HG03342 (cell line): ENCODE measurements around the gene EPHA2.
"Not testable (repeated sequence)": the region's sequence is repeated elsewhere in the genome, so short reads cannot be mapped to it uniquely, and the experiment has no call there.

Experiments used
- ATAC-seq: cut with Tn5 transposase; IDR thresholded peaks from one replicate; pipeline ENCODE4 v1.9.1; 2021; ENCODE audit warnings: mild to moderate bottlenecking, moderate library complexity; ENCODE audit not compliant: unreplicated experiment

EPHA2 gene

DNA sequence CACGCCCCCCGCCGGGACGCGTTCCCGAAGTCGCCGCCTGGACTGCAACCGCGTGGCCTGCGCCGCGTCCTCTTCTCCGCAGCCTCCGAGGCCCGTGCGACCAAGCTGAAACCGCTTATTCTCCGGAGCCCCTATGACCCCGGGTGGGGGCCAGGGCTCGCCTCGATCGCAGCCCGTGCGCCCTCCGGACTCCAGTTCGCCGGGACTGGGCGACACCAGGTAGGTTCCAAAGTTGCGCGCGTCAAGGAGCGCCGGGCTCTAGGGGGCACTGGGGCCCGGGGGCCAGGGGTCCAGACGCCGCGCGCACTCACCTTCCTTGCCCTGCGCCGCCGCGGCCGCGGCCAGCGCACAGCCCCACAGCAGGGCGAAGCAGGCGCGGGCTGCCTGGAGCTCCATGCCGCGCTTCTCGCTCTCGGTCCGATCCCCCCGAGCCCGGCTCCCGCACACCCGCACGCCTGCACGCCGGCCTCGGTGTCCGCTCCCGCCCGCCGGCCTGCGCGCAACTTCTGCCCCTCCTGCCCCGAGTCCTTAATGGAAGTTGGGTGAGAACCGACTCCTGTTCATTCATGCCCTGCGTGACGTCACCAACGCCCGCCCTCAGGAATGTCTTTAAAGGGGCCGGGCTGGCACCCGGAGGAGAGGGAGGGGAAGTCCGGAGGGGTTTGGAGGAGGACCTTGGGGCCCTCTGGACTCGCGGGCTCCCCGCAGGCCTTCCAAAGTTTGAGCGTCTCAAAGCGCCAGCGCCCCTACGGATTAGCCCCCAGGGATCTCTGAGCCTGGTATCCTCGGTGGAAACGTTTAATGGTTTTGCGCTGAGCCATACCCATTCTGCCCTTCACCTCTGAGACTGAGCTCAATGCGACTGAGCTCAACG lies at the start of gene EPHA2:
Gene EPHA2, minus strand, starts transcription at position 533 of the 874 bp plus-strand sequence. Its CDS starts 137 bp downstream, at position 396.
- ATAC-seq: no peak

DNA sequence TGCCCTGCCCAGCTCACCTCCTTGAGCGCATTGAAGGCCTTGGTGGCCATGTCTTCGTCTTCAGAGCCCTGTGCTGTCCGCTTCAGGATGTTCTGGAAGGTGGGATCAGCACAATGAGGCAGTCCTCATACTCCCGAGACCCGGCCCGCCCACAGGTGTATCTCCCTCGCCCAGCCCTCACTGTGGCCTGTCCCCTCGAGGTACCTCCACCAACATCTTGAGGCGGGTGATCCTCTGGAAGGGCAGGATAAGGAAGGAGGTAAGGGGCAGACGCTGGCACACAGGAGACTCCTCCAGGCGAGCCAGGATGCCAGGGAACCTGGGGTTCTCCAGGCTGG lies 49.4 kb upstream of the EPHA2 start:
- ATAC-seq: no peak

DNA sequence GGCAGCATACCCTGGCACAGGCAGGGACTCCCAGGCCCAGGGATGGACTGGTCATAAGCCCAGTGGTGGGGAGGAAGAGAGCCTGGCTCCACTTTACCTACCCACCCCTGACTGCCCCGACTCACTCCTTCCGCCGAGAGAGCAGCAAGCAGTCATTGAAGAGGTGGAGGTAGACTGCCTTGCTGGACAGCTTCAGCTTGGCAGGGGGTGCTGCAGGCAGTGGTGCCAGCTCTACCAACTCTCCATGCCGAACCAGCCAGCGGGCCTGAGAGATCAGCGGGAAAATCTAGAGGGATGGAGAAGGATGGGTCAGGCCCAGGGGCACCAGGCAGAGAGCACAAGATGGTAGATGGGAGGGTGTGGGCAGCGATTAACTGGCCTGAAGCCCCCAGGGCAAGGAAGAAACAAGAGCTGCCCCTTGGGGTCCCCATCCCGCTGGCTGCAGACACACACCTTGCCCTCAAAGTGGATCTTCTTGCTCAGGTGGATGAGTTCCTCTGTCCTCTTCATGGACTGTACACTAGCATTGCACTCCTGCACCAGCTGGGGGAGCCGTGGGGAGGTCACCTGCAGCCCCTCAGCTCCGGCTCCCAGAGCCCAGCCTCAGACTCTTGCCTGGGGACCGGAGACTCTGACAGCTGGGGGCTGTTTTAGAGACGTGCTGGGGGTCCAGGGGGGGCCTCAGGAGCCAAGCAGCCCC lies 48.9 kb upstream of the EPHA2 start:
- ATAC-seq: no peak

DNA sequence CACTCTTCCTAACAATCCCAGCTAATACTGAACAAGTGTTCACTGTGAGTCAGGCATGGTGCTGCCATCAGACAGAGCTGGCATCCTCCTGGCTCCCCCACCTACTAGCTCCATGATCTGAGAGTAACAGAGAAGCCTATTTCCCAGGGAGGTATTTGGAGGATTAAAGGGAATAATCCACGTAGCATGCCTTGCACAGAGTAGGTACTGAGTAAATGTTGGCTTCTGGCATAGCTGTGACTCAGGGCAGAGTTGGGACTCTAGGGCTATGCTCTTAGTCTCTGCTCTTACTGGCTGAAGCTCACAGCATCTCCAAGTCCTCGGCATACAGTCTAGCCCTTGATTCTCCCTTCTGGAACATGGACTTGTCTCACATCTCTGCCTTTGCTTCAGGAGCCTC lies 48.3 kb upstream of the EPHA2 start:
- ATAC-seq: no peak

DNA sequence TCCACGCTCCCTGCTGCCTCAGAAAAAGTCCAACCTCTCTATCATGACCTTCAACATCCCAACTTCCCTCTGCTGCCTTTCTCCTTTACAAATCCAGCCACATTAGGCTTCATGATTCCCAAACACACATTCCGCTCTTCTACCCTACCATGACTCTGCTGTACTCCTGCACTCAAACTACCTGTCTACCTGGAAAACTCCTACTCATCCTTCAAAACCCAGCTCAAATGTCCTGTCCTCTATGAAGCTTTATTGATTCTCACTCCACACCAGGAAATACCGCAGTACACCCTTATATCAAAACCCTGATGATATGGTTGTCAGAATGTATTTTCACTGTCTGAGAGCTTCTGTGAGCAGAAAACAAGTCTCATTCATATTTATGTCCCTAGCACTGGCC lies 47.7 kb upstream of the EPHA2 start:
- ATAC-seq: no peak

DNA sequence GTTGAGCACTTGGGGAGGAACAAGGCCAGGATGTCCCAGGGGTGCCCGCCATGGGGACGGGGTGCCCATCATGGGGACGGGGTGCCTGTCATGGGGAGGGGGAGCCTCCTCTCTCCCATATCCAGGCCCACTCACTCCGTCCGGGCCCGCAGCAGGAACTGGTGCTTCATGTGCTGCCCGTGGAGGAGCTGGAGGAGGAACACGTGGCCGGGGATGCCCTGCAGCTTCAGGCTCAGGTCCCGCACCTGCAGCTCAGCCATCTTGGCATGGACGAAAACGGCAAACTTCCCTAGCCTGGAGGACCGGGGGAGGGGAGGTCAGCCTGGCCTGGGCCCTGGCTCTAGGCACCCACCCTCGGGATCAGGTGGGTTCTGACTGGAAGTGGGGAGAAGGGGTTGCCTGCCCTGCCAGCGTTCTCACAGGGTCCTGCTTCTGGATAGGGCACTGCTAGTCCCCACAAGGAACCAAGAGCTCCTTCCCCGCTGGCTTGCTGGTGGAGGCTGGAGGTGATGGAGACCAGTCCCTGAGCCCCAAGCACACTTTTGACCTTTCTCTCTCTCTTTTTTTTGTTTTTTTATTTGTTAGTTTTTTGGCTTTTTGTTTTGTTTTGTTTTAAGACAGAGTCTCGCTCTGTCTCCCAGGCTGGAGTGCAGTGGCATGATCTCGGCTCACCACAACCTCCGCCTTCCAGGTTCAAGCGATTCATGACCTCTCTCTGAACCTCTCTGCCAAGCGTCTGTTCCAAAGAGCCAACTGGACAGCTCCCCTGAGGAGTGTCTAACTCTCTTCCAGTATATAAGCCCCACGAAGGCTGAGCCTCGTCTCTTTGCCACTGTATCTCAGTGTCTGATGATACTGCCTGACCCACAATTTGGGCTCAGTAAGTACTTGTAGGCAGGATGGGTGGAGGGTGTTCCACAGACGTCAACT lies 46.7 kb upstream of the EPHA2 start:
- ATAC-seq: no peak

DNA sequence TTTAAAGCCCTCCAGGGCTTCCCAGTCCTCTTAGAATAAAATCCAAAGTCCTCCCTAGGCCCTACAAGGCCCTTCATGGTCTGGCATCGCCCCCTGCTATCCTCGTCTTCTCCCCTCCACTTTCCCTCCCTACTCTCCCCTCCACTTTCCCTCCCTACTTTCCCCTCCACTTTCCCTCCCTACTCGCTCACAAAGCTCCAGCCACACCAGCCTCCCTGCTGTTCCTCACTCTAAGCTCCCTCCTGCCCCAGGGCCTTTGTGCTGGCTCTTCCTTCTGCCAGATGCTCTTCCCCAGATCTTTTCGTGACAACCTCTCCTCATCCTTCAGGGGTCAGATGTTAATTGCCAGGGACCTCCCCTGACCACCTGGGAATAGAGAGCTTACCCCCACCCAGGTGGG lies 43.8 kb upstream of the EPHA2 start:
- ATAC-seq: no peak

DNA sequence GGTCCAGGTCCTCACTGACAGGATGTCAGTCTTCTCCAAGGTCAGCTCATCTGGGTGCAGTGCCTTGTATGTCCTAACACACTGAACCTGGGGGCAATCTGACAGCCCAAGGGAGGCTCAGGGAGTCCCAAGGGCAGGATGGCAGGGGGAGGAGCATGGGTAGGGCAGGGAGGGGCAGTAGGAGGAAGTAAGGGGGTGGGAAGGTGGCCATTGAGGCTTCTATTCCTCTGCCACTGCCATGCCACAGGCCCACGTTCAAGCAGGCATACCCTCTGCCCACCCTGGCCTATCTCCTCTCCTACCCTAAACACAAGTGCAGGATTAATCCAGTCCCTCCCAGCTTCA lies 43.3 kb upstream of the EPHA2 start:
- no peak for ATAC-seq

DNA sequence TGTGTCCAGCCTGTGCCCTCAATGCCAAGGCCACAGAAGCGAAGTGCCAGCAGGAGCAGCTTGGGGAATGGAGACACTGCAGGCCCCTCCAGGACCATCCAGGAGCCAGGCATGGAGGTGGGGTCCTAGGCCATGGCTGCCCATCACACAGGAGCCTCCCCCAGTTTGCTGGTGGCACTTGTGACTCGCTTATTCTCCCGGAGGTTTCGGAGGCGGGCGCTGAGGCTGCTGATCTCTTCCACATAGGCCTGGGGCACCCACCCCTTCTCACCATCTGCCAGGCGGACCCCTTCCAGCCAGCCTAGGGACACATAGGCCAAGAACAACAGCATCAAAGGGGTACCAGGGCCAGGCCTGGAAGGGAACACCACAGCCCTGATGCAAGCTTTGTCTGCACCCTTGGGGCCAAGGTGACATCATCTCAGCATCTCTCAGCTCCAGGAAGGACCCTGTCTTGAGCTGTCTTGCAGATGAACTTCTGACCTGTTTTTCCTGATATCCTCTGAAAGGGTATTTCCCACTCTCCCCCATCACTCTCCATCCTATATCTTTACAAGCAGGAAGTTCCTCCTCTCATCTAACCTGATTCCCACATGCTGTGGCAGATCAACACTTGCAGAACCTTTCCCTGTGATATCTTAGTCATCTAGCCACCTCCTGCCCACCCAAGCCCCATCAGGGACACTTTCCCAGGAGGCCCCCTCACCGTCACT lies 42.7 kb upstream of the EPHA2 start:
- ATAC-seq: no peak

DNA sequence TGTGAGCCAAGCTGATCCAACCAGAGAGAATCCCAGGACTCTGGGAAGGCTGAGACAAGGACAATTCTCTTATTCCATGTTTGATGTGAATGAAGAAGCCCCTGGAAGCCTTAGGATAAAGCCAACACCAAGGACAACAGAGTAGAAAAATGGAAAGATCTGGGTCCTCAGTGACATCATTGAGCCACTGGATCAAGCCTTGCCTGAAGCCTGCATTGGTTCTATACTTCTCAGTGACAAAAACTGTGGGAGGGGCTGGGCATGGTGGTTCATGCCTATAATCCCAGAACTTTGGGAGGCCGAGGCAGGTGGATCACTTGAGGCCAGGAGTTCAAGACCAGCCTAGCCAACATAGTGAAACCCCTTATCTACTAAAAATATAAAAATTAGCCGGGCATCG lies 41.0 kb upstream of the EPHA2 start:
- no peak for ATAC-seq

DNA sequence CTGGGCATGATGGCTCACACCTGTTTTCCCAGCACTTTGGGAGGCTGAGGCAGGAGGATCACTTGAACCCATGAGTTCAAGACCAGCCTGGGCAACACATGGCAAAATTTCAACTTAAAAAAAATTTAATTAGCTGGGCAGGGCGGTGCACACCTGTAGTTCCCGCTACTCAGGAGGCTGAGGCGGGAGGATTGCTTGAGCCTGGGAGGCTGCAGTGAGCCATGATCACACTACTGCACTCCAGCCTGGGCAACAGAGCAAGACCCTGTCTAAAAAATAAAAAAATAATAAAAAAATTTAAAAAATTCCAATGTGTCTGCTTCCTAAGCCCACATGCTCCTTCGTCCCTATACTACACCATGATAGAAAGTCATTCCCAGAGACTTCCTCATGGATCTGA lies 40.3 kb upstream of the EPHA2 start:
- ATAC-seq: not testable (repeated sequence)

DNA sequence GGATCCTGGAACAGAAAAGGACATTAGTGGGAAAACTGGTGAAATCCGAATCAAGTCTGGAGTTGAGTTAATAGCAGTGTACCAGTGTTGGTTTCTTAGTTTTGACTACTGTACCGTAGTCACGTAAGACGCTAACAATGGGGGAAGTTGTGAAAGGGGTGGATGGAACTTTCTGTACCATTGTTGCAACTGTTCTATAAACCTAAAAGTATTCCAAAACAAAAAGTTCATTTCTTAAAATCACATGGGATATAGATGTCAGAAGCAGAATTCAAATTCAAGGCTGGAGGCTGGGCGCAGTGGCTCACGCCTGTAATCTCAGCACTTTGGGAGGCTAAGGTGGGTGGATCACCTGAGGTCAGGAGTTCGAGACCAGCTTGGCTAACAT lies 39.6 kb upstream of the EPHA2 start:
- ATAC-seq: no peak

DNA sequence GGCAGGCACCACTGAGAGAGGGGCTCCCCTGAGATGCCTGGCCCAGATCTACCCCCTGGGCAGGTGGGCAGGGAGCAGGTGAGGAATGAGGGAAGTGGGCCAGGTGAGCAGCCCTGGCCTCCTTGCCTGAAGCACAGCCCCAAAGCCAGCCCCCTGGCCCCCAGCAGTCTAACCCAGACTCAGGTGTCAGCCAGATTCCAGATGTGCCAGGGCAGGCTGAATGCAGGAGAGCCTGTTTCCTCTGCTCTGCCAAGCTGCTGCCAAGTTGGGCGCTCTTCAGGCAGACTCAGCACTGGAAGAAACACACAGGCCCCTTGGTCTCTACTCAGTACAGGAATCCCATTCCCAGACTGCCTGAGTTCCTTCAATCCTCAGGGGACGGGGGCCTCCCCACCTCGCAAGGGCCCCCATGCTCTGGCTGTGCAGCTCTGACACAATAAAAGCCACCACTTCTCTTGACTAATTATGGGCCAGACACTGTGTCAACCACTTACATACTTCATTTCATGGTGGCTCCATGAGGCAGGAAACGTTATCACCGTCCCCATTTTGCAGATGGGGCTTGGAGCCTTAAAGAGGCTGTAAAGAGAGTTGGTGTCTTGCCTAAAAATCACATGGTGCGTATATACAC lies 36.2 kb upstream of the EPHA2 start:
- no peak for ATAC-seq

DNA sequence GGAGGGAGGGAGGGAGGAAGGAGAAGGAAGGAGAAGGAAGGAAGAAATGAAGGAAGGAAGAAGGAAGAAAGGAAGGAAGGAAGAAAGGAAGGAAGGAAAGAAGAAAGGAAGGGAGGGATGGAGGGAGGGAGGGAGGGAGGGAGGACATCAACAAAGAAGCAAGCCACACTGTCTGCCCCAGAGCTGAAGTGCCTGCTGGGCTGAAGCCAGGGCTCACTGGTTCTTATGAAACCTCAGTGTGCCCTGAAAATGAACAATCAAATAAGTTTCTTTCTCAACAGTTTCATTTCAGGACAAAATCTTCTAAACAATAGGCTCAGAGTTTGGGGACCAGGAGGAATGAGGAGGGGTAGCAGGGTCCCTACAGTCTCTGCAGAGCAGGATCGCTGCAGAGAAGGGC lies 35.4 kb upstream of the EPHA2 start:
- ATAC-seq: no peak

DNA sequence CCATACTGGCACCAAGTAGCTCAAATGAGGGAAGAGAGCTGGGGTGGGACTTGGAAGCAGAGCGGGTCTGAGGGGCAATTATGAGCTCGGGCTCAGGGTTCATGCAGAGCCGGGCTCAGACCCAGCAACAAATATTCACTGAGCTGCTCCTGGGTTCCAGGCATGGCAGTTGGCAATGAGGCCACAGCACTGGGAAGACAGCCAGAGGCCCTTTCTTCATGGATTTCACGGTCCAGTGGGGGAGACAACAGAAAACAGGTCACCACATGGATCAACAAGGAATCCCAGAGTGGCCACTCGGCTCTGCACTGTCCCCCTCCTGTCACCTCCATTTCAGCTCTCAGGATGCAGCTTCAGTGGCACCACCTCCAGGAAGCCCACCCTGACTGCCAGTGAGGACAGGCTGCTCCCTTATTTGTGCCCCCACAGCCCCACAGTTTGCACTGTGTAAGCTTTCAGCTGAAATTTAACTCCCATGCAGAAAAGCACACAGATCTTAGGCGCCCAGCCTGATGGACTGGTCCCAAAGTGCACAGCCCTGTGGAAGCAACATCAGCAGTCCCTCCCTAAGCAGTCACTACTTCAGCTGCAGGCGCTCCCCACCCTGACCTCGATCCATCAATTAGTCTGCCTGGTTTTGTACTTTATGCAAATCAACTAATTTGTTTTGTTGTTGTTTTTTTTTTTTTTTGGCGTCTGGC lies 34.2 kb upstream of the EPHA2 start:
- no peak for ATAC-seq

DNA sequence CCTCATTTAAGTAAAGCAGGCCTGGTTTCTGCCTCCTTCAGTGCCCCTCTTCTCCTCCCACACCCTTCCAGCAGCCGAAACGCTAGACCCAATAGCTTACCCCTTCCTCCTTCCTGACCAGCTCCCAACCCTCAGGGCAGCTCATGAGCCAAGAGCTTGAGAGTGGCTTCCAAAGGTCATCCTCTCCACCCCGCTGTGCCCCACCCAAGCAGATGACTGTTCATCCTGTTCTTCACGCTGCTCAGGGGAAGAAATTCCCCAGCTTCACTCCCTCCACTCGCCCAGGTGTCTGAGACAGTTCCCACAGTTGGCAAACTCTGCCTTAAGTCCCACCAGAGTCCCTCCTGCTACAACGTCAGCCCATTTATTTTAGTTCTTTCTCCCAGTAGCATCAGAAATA lies 33.1 kb upstream of the EPHA2 start:
- ATAC-seq: no peak

DNA sequence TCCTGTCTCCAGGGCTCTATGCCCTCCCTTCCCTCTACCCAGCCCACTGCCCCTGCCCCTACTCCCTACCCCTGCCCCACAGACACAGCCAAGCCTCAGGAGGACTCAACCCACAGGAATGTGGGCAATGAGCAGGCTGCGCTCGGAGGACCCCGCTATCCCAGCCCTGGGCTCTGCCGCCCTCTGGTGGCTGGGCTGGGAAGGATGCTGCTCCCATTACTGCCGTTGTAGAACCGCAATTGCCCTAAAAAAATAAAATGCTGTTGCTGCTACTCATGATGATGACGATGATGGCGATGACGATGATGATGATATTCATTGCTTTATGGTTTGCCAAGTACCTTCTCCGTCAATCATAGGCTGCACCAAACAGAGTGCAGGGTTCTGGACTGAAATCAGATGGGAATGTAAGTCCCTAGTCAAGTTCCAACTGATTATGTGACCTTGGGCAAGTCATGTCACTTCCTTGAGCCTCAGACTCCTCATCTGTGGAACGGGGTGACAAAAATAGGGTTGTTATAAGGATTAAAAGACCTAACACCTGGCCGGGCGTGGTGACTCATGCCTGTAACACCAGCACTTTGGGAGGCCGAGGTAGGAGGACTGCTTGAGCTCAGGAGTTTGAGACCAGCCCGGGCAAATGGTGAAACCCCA lies 32.0 kb upstream of the EPHA2 start:
- ATAC-seq: peak; percentile 48

DNA sequence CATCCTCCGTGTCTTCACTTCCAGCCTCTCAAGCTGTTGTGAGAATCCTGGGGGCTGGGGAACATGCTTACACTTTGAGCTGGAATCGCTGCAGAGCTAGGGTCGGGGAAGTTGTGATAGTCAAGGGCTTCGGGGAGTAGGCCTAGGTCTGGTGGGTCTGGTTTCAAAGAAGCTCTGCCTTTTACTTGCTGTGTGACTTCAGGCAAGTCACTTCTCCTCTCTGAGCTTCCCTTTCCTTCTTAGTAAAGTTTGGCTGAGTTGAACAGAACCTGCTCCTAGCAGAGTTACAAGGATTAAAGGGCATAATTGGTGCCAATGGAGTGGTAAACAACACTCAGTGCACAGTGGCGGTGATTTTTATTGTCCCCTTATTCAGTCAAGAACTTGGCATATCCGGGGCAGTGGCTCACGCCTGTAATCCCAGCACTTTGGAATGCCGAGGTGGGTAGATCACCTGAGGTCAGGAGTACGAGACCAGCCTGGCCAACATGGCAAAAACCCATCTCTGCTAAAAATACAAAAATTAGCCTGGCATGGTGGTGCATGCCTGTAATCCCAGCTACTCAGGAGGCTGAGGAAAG lies 30.9 kb upstream of the EPHA2 start:
- no peak for ATAC-seq
